Neural cell (in vitro differentiated cells): Measurements from ENCODE around the gene TFR2.

ENCODE experiments used
- EP300 ChIP-seq: fragments of 450-650 bp; conservative IDR thresholded peaks from 2 replicates; pipeline ENCODE4 v1.6.1; 2014; ENCODE audit warnings: antibody characterized with exemption, mild to moderate bottlenecking, moderate library complexity; ENCODE audit not compliant: poor library complexity, severe bottlenecking
- EZH2 ChIP-seq: fragments of 200-600, 300-800 bp; shearing (Covaris generic), sonication (generic); IDR thresholded peaks from 2 replicates; pipeline ENCODE4 v1.6.1; 2014; ENCODE audit warnings: antibody characterized with exemption, low read length, borderline replicate concordance, mild to moderate bottlenecking; ENCODE audit not compliant: insufficient read depth, poor library complexity, severe bottlenecking
- POLR2AphosphoS5 ChIP-seq: IDR thresholded peaks from 2 replicates; pipeline ENCODE4 v1.6.1; 2012
- RAD21 ChIP-seq: fragments of 450-650 bp; conservative IDR thresholded peaks from 2 replicates; pipeline ENCODE4 v1.6.1; 2014; ENCODE audit warnings: antibody characterized with exemption, mild to moderate bottlenecking, moderate library complexity
- REST ChIP-seq: IDR thresholded peaks from 2 replicates; pipeline ENCODE4 v1.6.1; 2012; ENCODE audit warnings: borderline replicate concordance
- TAF1 ChIP-seq: IDR thresholded peaks from 2 replicates; pipeline ENCODE4 v1.6.1; 2012; ENCODE audit warnings: low read depth
- TF ChIP-seq, protein P1 (sequence below): fragments of 450-650 bp; IDR thresholded peaks from 2 replicates; pipeline ENCODE4 v1.5.1; 2014; ENCODE audit warnings: antibody characterized with exemption, mild to moderate bottlenecking, moderate library complexity; ENCODE audit not compliant: poor library complexity, severe bottlenecking

GRCh38 chr7:100607111-100607510 is 34.2 kb downstream of the TFR2 start:
- TF ChIP-seq POLR2AphosphoS5 (no peak), EZH2 (no peak), EP300 (no peak), TAF1 (no peak), RAD21 (no peak), REST (no peak)
- TF ChIP-seq, protein P1, sequence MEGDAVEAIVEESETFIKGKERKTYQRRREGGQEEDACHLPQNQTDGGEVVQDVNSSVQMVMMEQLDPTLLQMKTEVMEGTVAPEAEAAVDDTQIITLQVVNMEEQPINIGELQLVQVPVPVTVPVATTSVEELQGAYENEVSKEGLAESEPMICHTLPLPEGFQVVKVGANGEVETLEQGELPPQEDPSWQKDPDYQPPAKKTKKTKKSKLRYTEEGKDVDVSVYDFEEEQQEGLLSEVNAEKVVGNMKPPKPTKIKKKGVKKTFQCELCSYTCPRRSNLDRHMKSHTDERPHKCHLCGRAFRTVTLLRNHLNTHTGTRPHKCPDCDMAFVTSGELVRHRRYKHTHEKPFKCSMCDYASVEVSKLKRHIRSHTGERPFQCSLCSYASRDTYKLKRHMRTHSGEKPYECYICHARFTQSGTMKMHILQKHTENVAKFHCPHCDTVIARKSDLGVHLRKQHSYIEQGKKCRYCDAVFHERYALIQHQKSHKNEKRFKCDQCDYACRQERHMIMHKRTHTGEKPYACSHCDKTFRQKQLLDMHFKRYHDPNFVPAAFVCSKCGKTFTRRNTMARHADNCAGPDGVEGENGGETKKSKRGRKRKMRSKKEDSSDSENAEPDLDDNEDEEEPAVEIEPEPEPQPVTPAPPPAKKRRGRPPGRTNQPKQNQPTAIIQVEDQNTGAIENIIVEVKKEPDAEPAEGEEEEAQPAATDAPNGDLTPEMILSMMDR: no peak
